22Rv1 (cell line): ENCODE results near the gene BCL10.

Source experiments
- H3K27ac ChIP-seq: fragments of 450-650 bp; 2 replicates; pipeline ENCODE4 v1.5.1; 2017
- ZFX ChIP-seq: fragments of 450-650 bp; IDR thresholded peaks from 2 replicates; pipeline ENCODE4 v1.6.1; 2017; ENCODE audit warnings: antibody characterized with exemption, borderline replicate concordance
- TF ChIP-seq, protein P1 (sequence below): fragments of 450-650 bp; IDR thresholded peaks from 2 replicates; pipeline ENCODE4 v1.5.1; 2017; ENCODE audit warnings: mild to moderate bottlenecking

BCL10 gene

DNA sequence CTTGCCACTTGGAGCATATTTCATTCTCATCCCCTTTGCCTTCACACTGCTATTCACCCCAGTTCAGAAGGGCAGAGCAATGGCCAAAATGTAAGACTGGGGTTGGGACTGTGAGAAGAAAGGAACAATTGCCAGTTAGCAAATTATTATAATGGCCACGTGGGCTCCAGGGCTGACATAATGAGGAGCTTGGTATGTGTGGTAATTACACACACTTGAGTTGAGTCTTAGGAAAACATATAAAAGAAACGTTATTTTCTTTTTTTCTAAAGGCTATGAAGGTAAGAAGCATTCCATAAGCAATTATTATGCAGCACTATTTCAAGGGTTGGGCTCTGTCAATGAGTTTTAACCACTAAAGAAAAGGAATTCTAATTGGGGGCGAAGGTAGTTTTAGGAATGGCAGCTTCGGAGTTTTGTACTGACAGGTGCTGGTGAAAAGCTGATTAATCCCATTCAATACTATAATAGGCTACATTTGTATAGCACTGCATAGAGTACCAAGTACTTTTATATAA, 32.5 kb upstream of the BCL10 start:
- TF ChIP-seq, protein P1, sequence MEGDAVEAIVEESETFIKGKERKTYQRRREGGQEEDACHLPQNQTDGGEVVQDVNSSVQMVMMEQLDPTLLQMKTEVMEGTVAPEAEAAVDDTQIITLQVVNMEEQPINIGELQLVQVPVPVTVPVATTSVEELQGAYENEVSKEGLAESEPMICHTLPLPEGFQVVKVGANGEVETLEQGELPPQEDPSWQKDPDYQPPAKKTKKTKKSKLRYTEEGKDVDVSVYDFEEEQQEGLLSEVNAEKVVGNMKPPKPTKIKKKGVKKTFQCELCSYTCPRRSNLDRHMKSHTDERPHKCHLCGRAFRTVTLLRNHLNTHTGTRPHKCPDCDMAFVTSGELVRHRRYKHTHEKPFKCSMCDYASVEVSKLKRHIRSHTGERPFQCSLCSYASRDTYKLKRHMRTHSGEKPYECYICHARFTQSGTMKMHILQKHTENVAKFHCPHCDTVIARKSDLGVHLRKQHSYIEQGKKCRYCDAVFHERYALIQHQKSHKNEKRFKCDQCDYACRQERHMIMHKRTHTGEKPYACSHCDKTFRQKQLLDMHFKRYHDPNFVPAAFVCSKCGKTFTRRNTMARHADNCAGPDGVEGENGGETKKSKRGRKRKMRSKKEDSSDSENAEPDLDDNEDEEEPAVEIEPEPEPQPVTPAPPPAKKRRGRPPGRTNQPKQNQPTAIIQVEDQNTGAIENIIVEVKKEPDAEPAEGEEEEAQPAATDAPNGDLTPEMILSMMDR = no peak
- no peak for TF ChIP-seq ZFX
- H3K27ac ChIP-seq = no peak overlapping the region

DNA sequence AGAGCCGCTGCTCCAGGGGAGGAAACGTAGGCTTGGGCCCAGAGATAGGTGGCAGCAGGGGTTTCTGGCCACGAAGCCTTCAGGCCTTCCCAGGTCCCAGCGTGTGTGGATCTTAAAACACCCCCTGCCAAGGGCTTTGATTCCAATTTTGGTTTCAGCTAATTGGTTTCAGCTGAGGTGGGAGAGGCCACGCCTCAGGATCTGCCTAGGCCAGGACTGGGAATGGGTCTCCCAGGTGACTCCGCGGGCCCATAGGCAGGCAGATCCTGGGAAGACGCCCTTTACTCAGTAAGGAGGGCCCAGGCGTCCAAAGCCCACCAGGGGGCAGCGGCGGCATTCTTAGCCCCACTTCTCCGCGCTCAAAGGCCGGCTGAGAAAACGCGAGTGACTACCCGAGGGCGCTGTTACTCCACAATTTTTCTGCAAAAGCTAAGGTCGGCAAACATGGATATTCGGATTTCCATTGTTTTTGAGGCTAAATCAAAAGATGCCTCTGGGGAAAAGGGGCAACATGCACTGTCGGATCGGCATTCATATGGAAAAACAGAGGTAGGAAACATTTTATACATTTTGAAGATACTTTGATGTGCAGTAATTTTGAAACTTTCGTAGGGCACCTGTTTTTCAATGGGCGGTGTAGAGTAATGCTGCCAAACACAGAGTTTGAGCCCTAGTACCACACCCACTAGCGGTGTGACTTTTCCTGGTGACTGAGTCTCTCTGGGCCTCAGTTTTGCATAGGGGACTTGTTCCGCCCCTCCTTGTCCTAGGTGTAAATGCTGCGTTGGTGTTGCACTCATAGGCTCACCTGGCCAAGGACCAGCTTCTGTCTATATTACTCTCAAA, 31.8 kb upstream of the BCL10 start:
- H3K27ac ChIP-seq = no peak overlapping the region
- no peak for TF ChIP-seq ZFX
- TF ChIP-seq, protein P1 = peak; percentile 94

DNA sequence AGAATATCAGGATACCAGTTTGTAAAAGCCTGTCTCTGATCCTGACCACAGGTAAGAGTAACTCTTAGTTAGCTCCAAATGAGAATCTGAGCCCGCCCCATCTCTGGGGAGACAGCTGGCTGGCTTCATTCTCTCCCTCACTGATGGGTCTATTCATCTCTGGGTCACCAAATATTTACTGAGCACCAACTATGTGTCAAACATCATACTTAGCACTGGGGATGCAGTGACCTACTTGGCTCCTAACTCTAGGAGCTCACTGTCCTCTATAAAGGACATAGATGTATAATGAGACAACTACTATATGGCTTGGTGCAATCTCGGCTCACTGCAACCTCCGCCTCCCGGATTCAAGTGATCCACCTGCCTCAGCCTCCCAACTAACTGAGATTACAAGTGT, 29.8 kb upstream of the BCL10 start:
- TF ChIP-seq ZFX = no peak
- TF ChIP-seq, protein P1 = no peak
- no peak overlapping the region for H3K27ac ChIP-seq

DNA sequence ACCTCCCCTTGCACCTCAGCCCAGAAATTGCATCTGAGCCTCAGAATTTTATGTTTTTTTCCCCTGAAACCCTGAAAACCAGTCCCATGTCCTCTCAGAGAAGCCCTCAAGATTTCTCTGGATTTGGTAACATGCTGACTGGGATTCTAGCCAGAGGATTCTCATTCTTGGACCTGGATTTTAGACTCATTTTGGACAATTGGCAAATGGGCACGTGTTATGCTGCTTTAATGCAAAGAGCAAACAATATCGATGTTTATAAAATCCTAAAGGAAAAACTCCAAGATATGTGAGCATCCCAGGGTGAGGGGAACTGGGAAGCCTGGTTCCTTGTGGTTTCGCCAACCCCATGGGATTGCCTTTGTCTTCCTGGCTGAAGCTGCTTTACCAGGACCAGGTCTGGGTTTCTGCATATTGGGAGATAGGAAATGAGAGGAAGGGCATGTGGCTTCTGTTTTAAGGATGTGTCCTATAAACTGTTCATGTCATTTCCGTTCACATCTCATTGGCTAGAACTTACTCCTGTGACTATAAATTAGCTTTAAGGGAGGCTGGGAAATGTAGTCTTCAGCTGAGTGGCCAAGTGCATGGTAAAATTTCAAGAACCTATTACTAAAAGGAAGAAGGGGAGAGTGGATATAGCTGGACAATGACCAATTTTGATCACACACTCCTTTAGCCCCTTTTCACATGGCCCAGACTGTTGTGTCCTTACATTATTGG, 27.2 kb upstream of the BCL10 start:
- TF ChIP-seq, protein P1 = no peak
- no peak for TF ChIP-seq ZFX

DNA sequence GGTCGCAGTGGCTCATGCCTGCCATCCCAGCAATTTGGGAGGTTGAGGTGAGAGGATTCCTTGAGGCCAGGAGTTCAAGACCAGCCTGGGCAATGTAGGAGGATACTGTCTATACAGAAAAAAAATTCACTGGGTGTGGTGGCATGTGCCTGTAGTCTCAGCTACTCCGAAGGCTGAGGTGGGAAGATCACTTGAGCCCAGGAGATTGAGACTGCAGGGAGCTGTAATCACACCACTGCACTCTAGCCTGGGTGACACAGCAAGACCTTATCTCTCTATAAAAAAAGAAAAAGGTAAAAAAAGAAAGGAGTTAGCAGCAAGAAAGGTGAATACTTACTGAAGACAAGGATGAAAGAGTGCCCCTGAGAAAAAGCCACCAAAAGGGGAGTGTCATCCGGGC, 23.7 kb upstream of the BCL10 start:
- TF ChIP-seq, protein P1 = no peak
- TF ChIP-seq ZFX = no peak

More for the DNA sequence above, 27.2 kb upstream of the BCL10 start:
- H3K27ac ChIP-seq = no peak overlapping the region

DNA sequence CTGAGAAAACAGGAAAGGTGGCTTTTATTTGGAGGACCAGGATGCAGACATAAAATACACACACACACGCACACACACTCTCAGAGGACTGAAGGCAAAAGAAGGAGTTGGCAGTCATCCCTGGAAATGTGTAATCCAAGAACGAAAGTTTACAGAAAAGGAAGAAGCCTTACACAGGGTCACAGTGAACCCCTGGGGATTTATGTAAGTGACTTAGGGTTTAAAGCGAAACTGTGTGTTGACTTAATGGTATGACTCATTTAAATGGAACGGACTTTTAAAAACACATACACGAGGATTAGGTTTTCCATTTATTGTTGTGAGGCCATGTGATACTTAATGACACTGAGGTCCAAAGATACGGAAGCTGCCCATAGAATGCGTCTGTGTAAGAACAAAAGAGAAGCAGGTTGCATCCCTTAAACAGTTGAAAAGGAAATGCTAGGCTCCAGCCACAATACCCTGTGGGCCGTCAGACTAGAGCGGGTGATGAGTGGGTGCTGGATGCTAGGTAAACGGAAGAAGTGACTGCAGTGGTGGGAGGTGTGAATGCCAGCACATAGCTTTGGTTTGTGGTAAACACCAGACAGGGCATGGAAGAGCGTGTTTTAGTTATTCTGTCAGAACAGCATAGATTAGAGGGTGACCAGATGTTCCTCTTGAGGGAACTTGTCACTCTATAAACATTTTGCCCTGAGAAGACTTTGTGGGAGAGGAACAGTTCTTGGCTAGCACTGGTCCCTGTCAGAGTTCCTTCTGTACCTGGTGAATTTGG, 21.6 kb upstream of the BCL10 start:
- H3K27ac ChIP-seq = peak overlapping the region; percentile 46
- no peak for TF ChIP-seq ZFX
- TF ChIP-seq, protein P1 = no peak

More for the DNA sequence above, 23.7 kb upstream of the BCL10 start:
- no peak overlapping the region for H3K27ac ChIP-seq

DNA sequence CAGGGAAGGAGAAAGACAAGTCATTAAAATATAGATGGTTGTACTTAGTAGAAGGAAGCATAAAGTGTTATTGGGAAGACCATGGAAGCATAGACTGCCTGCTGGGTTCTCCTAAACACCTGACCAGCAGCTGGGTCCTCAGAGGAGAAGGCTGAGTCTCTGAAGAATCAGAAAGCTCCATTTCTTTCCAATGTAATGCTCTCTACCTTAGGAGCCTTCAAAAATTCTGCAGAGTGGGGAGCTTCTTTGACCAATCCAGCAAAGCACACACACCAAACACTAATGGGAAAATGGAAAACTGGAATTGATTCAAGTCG, 21.1 kb upstream of the BCL10 start:
- TF ChIP-seq, protein P1 = no peak
- no peak for TF ChIP-seq ZFX
- H3K27ac ChIP-seq = peak overlapping the region; percentile 46
